Measurements from ENCODE around the gene PHKA1.

DNA sequence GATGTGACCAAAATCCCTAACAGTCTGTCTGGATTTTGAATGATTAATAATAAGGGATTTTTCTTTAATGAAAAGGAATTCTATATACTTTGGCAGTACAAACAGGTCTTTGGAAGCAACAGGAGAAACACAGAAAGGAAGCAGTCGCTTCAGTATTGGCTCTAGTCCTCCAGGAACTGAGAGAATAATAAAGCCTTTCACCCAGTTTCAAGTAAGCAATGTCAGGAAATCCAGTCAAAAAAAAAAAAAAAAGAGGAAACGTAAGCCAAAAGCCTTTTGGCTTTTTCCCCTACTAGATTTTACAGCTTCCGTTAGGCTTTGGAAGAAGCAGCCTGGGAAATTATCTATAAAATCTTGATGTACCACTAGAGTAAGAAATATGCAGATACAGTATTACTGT, 79.8 kb downstream of the PHKA1 start:
- no peak for TF ChIP-seq POLR2A (IDR thresholded peaks at IDR 0.05)
- TF ChIP-seq, protein P1, sequence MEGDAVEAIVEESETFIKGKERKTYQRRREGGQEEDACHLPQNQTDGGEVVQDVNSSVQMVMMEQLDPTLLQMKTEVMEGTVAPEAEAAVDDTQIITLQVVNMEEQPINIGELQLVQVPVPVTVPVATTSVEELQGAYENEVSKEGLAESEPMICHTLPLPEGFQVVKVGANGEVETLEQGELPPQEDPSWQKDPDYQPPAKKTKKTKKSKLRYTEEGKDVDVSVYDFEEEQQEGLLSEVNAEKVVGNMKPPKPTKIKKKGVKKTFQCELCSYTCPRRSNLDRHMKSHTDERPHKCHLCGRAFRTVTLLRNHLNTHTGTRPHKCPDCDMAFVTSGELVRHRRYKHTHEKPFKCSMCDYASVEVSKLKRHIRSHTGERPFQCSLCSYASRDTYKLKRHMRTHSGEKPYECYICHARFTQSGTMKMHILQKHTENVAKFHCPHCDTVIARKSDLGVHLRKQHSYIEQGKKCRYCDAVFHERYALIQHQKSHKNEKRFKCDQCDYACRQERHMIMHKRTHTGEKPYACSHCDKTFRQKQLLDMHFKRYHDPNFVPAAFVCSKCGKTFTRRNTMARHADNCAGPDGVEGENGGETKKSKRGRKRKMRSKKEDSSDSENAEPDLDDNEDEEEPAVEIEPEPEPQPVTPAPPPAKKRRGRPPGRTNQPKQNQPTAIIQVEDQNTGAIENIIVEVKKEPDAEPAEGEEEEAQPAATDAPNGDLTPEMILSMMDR (IDR thresholded peaks at IDR 0.05), result no peak

All from right lobe of liver (tissue), 4 donors.